Smooth muscle cell of the pulmonary artery (primary cell): ENCODE measurements around the gene SLC43A1. TPM values are rescaled to one million over a fixed set of nuclear protein-coding genes. Genes with fewer than 3 reads are reported as not detected.

Source experiments
- total RNA-seq: library from RNA; depleted of rRNA; stranded (reverse); fragments of >200 nt; gene quantifications from 2 replicates; pipeline ENCODE4 v1.2.3, GENCODE V29; 2014

SLC43A1 gene
- 6.3 and 12.7 TPM in 2 replicates for total RNA-seq

GRCh38 chr11:57515332-57516060 is at the start of gene SLC43A1:
Gene SLC43A1 (minus strand): TSS chr11:57515702. CDS start chr11:57514111, 1,591 bp downstream.

GRCh38 chr11:57536947-57537619 is 21.6 kb upstream of the SLC43A1 start, which contains the start of gene SMTNL1:
Gene SMTNL1 (plus strand): TSS chr11:57537595. CDS start chr11:57542643, 5,048 bp downstream.

GRCh38 chr11:57530596-57531507 is 15.3 kb upstream of the SLC43A1 start, which contains the start of gene TIMM10:
Gene TIMM10 (minus strand): TSS chr11:57530754. CDS start chr11:57530189, 565 bp downstream.

GRCh38 chr11:57460022-57460757 is 55.3 kb downstream of the SLC43A1 start, which contains the start of gene RTN4RL2:
Gene RTN4RL2 (plus strand): TSS chr11:57460528. CDS start chr11:57460866, 338 bp downstream.

Other genes starting within 250 kb of the SLC43A1 start
- 89.9 and 90.3 TPM in 2 replicates for gene TNKS1BP1, start 190.8 kb downstream of the SLC43A1 start, total RNA-seq
- 49.5 and 59.6 TPM in 2 replicates for gene SSRP1, start 179.8 kb downstream of the SLC43A1 start, total RNA-seq
- not detected in 2 replicates for gene P2RX3, start 177.3 kb downstream of the SLC43A1 start, total RNA-seq
- gene PRG3, start 134.6 kb downstream of the SLC43A1 start, total RNA-seq, result not detected in 2 replicates
- gene PRG2, start 125.1 kb downstream of the SLC43A1 start, total RNA-seq, result 0.26 and 0.73 TPM in 2 replicates
- 18.2 and 21.3 TPM in 2 replicates for gene SLC43A3, start 88.6 kb downstream of the SLC43A1 start, total RNA-seq
- gene RTN4RL2, start 55.2 kb downstream of the SLC43A1 start, total RNA-seq, result 0.13 TPM in 1 of 2 replicates, not detected in the other
- 18.6 and 24.2 TPM in 2 replicates for gene TIMM10, start 15.1 kb upstream of the SLC43A1 start, total RNA-seq
- not detected in 2 replicates for gene SMTNL1, start 21.9 kb upstream of the SLC43A1 start, total RNA-seq
- 46.3 and 60.1 TPM in 2 replicates for gene UBE2L6, start 52.0 kb upstream of the SLC43A1 start, total RNA-seq
- 11.6 and 43.9 TPM in 2 replicates for gene SERPING1, start 82.0 kb upstream of the SLC43A1 start, total RNA-seq
- gene YPEL4, start 134.2 kb upstream of the SLC43A1 start, total RNA-seq, result 1.2 and 1.8 TPM in 2 replicates
- 11.0 and 13.5 TPM in 2 replicates for gene CLP1, start 142.1 kb upstream of the SLC43A1 start, total RNA-seq
- gene ZDHHC5, start 152.4 kb upstream of the SLC43A1 start, total RNA-seq, result 47.3 and 57.9 TPM in 2 replicates
- gene MED19, start 196.5 kb upstream of the SLC43A1 start, total RNA-seq, result 7.9 and 10.4 TPM in 2 replicates
- gene TMX2, start 196.9 kb upstream of the SLC43A1 start, total RNA-seq, result 79.5 and 81.0 TPM in 2 replicates
- 49.5 and 83.5 TPM in 2 replicates for gene SELENOH, start 225.8 kb upstream of the SLC43A1 start, total RNA-seq
- not detected in 2 replicates for gene BTBD18, start 236.1 kb upstream of the SLC43A1 start, total RNA-seq
- gene CTNND1, start 246.1 kb upstream of the SLC43A1 start, total RNA-seq, result 141 and 145 TPM in 2 replicates